Stimulated activated CD4-positive, alpha-beta T cell treated with anti-CD3 and anti-CD28 coated beads, Interleukin-2, amount 100 ng/mL, for 48 hours (primary cell): Measurements from ENCODE around the gene KDM3B.
"Not testable (repeated sequence)": the region's sequence is repeated elsewhere in the genome, so short reads cannot be mapped to it uniquely, and the experiment has no call there.

Experiments used
- DNase-seq, 2 donors: peaks; one replicate each; pipeline ENCODE4 v3.0.0-alpha.2; 2020

Gene KDM3B

DNA sequence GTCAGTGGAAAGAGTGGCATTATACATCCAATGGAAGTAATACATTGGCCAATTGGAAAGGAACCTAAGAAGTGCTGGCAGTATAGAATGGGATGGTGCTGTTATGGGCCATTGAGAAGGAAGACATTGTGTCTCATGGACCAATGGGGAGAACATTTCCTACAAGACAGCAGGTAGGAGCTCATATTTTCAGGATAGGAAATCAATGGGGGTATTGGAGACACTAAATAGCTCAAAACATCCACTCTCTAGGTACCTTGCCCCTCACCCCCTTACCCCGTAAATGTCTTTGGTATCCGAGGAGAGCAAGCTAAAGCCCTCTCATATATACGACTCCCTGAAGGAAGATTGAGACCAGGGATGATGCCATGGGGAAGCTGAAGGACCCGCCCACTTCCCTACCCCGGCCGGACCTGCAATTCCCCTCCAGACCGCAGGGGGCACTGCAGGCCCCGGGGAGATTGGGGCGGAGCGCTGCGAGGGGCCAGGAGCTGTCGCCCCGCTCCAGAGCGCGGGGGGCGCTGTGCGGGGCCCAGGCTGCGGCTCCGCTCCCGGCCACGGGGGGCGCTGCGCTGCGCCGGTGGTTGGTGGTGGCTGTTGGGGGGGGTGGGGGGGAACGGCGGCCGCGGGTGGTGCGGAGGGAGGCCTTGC lies at the start of gene KDM3B:
TSS of gene KDM3B (plus strand) at position 615 of the 651 bp plus-strand sequence. CDS start 111 bp downstream, outside the sequence.
- DNase-seq, result peak; percentile 97 to 99

DNA sequence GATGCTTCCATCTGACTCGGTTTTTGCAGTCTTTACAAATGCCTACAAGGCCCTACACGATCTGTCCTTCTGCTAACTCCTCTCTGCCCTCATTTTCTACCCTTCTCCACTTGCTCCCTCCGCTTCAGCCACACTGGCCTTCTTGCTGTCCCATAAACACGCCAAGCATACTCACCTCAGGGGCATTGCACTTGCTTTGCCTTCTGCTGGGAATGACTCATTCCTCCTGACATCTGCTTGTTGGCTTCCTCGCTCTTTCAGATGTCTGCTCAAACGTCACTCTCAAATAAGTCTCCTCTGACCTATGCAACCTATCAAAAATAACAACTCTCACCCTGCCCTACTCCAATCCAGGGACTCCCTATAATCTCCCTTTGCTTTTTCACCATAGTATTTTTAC lies 49.1 kb upstream of the KDM3B start:
- DNase-seq, result no peak

DNA sequence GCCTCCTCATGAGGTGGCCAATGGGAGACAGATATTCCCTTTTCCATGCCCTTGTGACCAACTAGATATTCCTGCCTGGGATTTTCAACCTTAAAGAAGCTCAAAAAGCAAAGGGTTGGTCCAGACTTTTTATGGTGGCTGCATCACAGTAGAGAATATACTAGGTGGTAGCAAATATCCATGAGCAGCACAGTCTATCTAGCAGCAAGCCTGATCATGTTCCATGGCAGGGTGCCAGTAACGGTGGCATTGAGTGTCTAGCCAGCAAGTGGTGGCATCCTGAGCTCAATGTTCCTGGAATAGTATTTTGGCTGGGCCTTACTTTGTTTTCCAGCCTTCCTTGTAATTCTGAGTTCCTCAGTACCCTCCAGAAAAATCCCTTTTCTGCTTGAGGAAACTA lies 46.7 kb upstream of the KDM3B start:
- DNase-seq, result no peak

GRCh38 chr5:138315751-138316278 lies 36.7 kb upstream of the KDM3B start:
- DNase-seq, result no peak

DNA sequence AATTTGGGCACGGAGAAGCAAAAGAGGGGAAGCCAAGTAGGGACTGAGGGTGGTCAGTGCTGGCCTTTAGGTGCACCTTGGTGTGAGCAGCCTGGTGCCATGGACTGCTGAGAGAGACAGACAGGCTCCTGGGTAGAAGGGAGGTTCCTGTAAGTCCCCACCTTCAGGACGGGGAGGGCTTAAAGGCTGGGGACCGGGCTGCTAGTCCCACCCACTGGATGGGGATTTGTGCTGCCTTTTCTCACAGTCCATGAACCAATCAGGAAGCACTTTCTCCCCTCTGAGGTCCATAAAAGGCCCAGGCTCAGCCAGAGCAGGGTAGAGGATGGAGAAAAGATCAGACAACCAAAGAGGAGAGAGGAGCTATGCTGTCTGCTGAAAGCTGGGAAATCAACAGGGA lies 36.1 kb upstream of the KDM3B start:
- no peak for DNase-seq

DNA sequence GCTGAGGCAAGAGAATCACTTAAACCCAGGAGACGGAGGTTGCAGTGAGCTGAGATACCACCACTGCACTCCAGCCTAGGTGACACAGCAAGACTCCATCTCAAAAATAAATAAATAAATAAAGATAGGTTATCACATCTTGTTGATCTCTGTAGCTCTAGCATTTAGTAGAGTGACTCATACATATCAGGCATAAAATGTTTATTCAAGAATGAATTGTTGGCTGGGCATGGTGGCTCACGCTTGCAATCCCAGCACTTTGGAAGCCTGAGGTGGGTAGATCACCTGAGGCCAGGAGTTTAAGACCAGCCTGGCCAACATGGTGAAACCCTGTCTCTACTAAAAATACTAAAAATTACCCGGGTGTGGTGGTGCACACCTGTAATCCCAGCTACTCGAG lies 34.3 kb upstream of the KDM3B start:
- not testable (repeated sequence) for DNase-seq

DNA sequence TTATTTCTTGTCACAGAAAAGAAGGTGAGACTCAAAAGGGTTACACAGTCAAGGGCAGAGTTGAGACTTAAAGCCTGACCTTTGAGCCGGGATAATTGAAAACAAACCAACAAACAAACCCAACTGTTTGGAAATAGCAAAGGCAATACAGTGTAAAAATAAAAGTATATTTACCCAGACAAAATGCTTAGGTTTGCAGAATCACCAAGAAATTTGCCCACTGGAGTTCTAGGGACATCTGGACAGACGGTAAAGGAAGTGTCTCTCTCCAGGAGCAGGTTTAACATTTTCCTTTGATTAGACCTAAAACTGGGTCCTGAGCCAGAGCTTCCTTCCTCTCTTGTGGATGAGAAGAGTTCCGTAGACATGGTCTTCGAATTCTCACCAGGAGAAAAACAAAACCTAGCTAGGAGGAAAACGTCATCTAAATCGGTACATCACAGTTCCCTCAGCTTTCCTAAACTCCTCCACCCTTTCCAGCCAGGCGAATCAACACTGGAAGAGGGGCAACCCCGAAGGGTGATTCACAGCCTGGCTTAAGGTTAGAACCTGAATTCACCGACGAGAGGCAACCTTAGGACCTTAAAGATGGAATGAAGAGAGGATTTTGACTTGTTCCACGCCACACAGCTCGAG lies 21.6 kb upstream of the KDM3B start:
- DNase-seq, result peak in 1 of 2 donors; percentile 10

GRCh38 chr5:138331449-138332368 lies 20.8 kb upstream of the KDM3B start, which contains the start of gene CDC25C:
Gene CDC25C (minus strand): TSS chr5:138331804. CDS start chr5:138331180, 624 bp downstream.
- peak; percentile 92 for DNase-seq

GRCh38 chr5:138334867-138335447 lies 17.5 kb upstream of the KDM3B start:
- DNase-seq, result no peak

DNA sequence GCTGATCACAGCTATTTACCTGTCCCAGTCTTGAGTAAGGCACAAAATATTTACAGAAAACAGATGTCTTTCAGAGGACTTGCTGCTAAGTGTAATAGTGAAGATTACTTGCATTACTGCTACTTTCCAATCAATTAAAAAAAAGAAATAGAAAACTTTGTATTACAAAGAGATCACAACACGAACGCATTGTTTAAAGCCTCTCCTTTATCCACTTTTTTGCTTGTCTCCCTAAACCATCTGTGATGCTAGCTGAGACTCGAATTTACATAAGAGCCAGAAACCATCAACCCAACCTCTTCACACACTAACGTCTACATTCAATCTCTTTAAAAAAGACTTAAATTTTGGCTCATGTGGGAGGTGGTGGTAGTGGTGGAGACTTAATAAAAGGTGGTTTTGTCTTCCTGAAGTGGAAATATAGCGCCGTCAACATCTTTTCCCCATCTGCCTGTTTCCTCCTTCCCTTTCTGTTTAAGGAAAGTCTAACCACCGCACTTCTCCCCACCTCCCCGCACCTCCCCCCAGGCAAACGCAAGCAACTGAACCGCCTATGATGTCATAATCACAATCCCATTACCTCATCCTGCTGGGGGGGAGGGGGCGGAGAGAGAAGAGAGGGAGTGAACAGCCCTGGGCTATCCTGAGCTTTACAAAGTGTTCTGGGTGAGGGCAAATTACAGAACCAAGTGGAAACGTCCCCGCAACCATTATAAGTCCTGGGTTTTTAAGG lies 15.4 kb upstream of the KDM3B start:
- no peak for DNase-seq

GRCh38 chr5:138337685-138338410 lies 14.6 kb upstream of the KDM3B start, which contains the start of gene FAM53C:
Gene FAM53C (plus strand): TSS chr5:138338266. CDS start chr5:138341336, 3,070 bp downstream.
- DNase-seq, result peak; percentile 91 to 95

- DNase-seq, result no peak
These were observed 13.9 kb upstream of the KDM3B start for GRCh38 chr5:138338411-138339090.

DNA sequence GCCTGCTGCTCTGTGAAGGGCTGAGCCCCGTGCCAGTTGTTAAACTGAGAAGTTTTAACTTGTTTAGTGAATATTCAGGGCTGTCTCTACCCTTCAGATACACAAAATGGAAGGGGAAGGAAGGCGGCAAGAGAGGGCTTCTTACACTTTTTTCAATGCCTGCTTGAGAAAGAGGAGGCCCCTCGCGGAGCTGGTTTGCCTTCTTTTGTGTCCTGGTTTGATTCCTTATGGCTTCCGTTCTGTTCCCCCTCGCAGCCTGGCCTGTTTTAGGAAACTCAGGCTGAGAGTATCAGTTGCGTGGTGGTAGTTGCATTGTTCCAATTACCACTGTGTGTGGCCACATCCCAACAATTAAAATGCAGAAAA lies 13.4 kb upstream of the KDM3B start:
- DNase-seq, result no peak

GRCh38 chr5:138339464-138339863 lies 13.0 kb upstream of the KDM3B start:
- DNase-seq, result no peak

DNA sequence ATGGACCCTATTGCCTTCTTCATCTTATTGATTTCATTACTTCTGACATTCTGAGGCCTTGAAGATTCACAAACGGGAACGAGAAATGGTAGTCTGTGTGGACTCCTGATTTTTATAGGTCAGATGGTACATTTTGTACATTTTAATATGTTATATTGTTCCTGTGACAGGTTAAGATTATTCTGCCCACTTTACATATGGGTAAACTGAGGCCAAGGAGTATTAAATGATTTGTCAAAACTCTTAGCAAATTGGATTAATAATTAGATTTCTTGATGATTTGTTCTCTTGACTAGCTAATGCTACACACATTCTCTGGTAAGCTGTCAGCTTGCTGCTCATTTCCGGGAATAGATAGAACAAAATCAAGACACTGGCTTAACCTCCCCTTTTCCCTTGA lies 12.5 kb upstream of the KDM3B start:
- DNase-seq, result no peak

DNA sequence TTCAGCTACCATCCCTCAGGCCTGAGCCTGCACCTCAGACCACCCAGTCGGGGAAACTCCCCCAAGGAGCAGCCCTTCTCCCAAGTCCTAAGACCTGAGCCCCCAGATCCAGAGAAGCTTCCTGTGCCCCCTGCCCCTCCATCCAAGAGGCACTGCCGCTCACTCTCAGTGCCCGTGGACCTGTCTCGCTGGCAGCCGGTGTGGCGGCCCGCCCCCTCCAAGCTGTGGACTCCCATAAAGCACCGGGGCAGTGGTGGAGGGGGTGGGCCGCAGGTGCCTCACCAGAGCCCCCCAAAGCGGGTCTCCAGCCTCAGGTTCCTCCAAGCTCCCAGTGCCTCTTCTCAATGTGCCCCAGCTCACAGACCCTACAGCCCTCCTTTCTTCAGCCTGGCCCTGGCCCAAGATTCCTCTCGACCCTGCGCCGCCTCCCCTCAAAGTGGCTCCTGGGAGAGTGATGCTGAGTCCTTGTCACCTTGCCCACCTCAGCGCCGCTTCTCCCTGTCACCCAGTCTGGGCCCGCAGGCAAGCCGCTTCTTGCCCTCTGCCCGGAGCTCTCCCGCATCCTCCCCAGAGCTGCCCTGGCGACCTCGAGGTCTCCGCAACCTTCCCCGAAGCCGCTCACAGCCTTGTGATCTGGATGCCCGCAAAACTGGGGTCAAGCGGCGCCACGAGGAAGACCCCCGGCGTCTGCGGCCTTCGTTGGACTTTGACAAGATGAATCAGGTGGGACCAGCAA lies 7.4 kb upstream of the KDM3B start:
- no peak for DNase-seq

DNA sequence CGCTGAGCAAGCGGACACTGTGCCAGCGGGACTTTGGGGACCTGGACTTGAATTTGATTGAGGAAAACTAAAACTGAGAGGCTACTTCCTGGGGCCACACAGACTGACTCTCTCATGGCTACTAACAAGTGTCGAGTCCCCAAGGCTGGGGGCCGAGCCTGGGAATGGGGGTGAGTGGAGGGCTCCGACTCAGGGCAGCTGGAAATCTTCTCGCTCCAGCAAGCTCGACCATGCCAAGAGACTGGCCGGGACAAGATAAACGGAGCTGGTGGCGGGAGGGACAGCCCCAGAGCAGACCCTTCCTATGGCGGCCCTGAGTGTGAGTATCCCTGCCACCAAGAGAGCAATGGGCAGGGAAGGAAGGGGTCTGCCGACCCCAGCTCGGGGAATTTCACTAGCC lies 5.6 kb upstream of the KDM3B start:
- DNase-seq, result no peak

- DNase-seq, result no peak
These were observed 2.5 kb upstream of the KDM3B start for GRCh38 chr5:138349852-138350562.

GRCh38 chr5:138350563-138350890 lies 2.0 kb upstream of the KDM3B start:
- DNase-seq, result no peak

- no peak for DNase-seq
These were observed 1.4 kb upstream of the KDM3B start for GRCh38 chr5:138351056-138351455.
